ENCODE data around the gene LZTFL1. TPM values are rescaled to one million over a fixed set of nuclear protein-coding genes. Genes with fewer than 3 reads are reported as not detected.

LZTFL1 gene
- 10 to 100 TPM; 12.1 to 19.8 TPM for total RNA-seq
- polyA plus RNA-seq (2013, experiment 1 of 2), result 29.6 TPM
- 29.9 TPM for polyA plus RNA-seq (2013, experiment 2 of 2)
- long read RNA-seq, experiment 1, full-length matches to known transcripts, result 3 of 11 reads
- long read RNA-seq, experiment 1, partial matches to known transcripts, result 2 of 11 reads
- long read RNA-seq, experiment 1, other reads (novel, unspliced or antisense), result 6 of 11 reads
- long read RNA-seq, experiment 2, full-length matches to known transcripts, result 16 of 17 reads
- long read RNA-seq, experiment 2, partial matches to known transcripts, result 0 of 17 reads
- long read RNA-seq, experiment 2, other reads (novel, unspliced or antisense), result 1 of 17 reads
- long read RNA-seq, experiment 3, full-length matches to known transcripts, result 45 of 47 reads
- long read RNA-seq, experiment 3, partial matches to known transcripts, result 0 of 47 reads
- long read RNA-seq, experiment 3, other reads (novel, unspliced or antisense), result 2 of 47 reads
- long read RNA-seq, experiment 4, full-length matches to known transcripts, result 37 of 37 reads
- long read RNA-seq, experiment 4, partial matches to known transcripts, result 0 of 37 reads
- long read RNA-seq, experiment 4, other reads (novel, unspliced or antisense), result 0 of 37 reads

- Mint-ChIP-seq H3K36me3 (ENCODE audit: low read depth) (peaks cover 5% of the 10 kb centered on the region), H3K9me3 (peaks cover 1% of the 10 kb centered on the region), H3K4me1 (peaks cover 2% of the 10 kb centered on the region), H3K4me3 (peak within 1 kb of the TSS; percentile 76), H3K27ac (peak within 1 kb of the TSS; percentile 92), H3K27me3 (ENCODE audit: insufficient read depth) (peaks cover 51% of the 10 kb centered on the region)
- Histone ChIP-seq H3K27ac (ENCODE audit: low read depth, low read length) (peak within 1 kb of the TSS; percentile 72), H3K27me3 (ENCODE audit: control insufficient read depth, insufficient read depth, low read length, poor library complexity, severe bottlenecking) (peaks cover 50% of the 10 kb centered on the region), H3K9me3 (ENCODE audit: control insufficient read depth, low read length) (no peaks in the 10 kb centered on the region), H3K4me3 (ENCODE audit: low read length) (peak within 1 kb of the TSS; percentile 87), H3K9ac (ENCODE audit: extremely low read depth, low read length, poor library complexity, severe bottlenecking) (peak within 1 kb of the TSS; percentile 87), H3K4me1 (ENCODE audit: control insufficient read depth, insufficient read depth, low read length) (no peaks in the 10 kb centered on the region), H3K36me3 (ENCODE audit: control insufficient read depth, insufficient read depth, low read length) (peaks cover 5% of the 10 kb centered on the region)
- peak; percentile 95 for DNase-seq
- 3 to 4% methylated on average over 27 to 49 of the region's 49 CpGs for WGBS, 2 experiments (ENCODE audit: insufficient coverage in 1 of 2, insufficient read length in 1 of 2)
- TF ChIP-seq CTCF (conservative IDR thresholded peaks at IDR 0.05), result no peak
These were observed at the start of gene LZTFL1 for GRCh38 chr3:45841757-45842491. Gene LZTFL1, minus strand, starts transcription at chr3:45842119. Its CDS starts 128 bp downstream, at chr3:45841991.

- no peaks in the 10 kb centered on the region for H3K36me3 ChIP-seq (ENCODE audit: control insufficient read depth, insufficient read depth, low read length)
- no peaks in the 10 kb centered on the region for H3K27me3 ChIP-seq (ENCODE audit: control insufficient read depth, insufficient read depth, low read length, poor library complexity, severe bottlenecking)
- H3K4me3 Mint-ChIP-seq, result no peak overlapping the region
- H3K27ac Mint-ChIP-seq, result no peak overlapping the region
- no peaks in the 10 kb centered on the region for H3K9me3 ChIP-seq (ENCODE audit: control insufficient read depth, low read length)
- H3K4me1 Mint-ChIP-seq, result no peaks in the 10 kb centered on the region
- no peaks in the 10 kb centered on the region for H3K27me3 Mint-ChIP-seq (ENCODE audit: insufficient read depth)
- H3K4me1 ChIP-seq (ENCODE audit: control insufficient read depth, insufficient read depth, low read length), result no peaks in the 10 kb centered on the region
- H3K36me3 Mint-ChIP-seq (ENCODE audit: low read depth), result no peaks in the 10 kb centered on the region
- H3K4me3 ChIP-seq (ENCODE audit: low read length), result no peak overlapping the region
- H3K27ac ChIP-seq (ENCODE audit: low read depth, low read length), result no peak overlapping the region
- no peaks in the 10 kb centered on the region for H3K9me3 Mint-ChIP-seq
- 90% methylated on average over 3 of the region's 3 CpGs; no CpG with 5 or more reads in 1 of the 2 experiments for WGBS, 2 experiments (ENCODE audit: insufficient coverage in 1 of 2, insufficient read length in 1 of 2)
- TF ChIP-seq CTCF (conservative IDR thresholded peaks at IDR 0.05), result no peak
- no peak overlapping the region for H3K9ac ChIP-seq (ENCODE audit: extremely low read depth, low read length, poor library complexity, severe bottlenecking)
- DNase-seq, result no peak
These were observed 48.5 kb upstream of the LZTFL1 start for GRCh38 chr3:45890405-45890804.

- Histone ChIP-seq H3K27me3 (ENCODE audit: control insufficient read depth, insufficient read depth, low read length, poor library complexity, severe bottlenecking) (peaks cover 8% of the 10 kb centered on the region), H3K9ac (ENCODE audit: extremely low read depth, low read length, poor library complexity, severe bottlenecking) (no peak overlapping the region), H3K36me3 (ENCODE audit: control insufficient read depth, insufficient read depth, low read length) (no peaks in the 10 kb centered on the region), H3K9me3 (ENCODE audit: control insufficient read depth, low read length) (no peaks in the 10 kb centered on the region), H3K27ac (ENCODE audit: low read depth, low read length) (no peak overlapping the region), H3K4me1 (ENCODE audit: control insufficient read depth, insufficient read depth, low read length) (no peaks in the 10 kb centered on the region), H3K4me3 (ENCODE audit: low read length) (no peak overlapping the region)
- TF ChIP-seq CTCF (conservative IDR thresholded peaks at IDR 0.05), result no peak
- H3K4me3 Mint-ChIP-seq, result no peak overlapping the region
- no peaks in the 10 kb centered on the region for H3K36me3 Mint-ChIP-seq (ENCODE audit: low read depth)
- H3K9me3 Mint-ChIP-seq, result no peaks in the 10 kb centered on the region
- 90 to 100% methylated on average over 2 to 4 of the region's 4 CpGs for WGBS, 2 experiments (ENCODE audit: insufficient coverage in 1 of 2, insufficient read length in 1 of 2)
- DNase-seq, result no peak
- no peaks in the 10 kb centered on the region for H3K4me1 Mint-ChIP-seq
- peaks cover 4% of the 10 kb centered on the region for H3K27me3 Mint-ChIP-seq (ENCODE audit: insufficient read depth)
- no peak overlapping the region for H3K27ac Mint-ChIP-seq
These were observed 47.4 kb upstream of the LZTFL1 start for GRCh38 chr3:45889337-45889736.

All from endodermal cell (in vitro differentiated cells).